Heart left ventricle (tissue), 16 donors: ENCODE results near the gene ZNF536. TPM values are rescaled to one million over a fixed set of nuclear protein-coding genes. Genes with fewer than 3 reads are reported as not detected.

Experiments used
- ATAC-seq, 4 donors: fragments of 200-7000 bp; cut with Tn5 transposase; one replicate each; pipeline ENCODE4 v1.9.1; 2020 to 2022; ENCODE audit warnings: moderate library complexity in 4 of 4, mild to moderate bottlenecking in 3 of 4, moderate number of reproducible peaks in 1 of 4
- DNase-seq, 5 donors: peaks; one replicate each; pipeline ENCODE4 v3.0.0-alpha.2; 2020
- H3K27ac ChIP-seq, 12 donors: fragments of 200-600 bp; sonication (generic) in 4 of 12; one replicate each; pipeline versions ENCODE4 v1.5.0 to v1.8.0; 2016 to 2022; ENCODE audit warnings: mild to moderate bottlenecking in 2 of 12
- H3K27me3 ChIP-seq, 9 donors: fragments of 200-600 bp; sonication (generic) in 2 of 9; one replicate each; pipeline versions ENCODE4 v1.5.1 to v1.8.0; 2016 to 2022; ENCODE audit warnings: mild to moderate bottlenecking in 3 of 9
- H3K36me3 ChIP-seq, 9 donors: fragments of 200-600 bp; sonication (generic) in 2 of 9; one replicate each; pipeline versions ENCODE4 v1.5.0 to v1.8.0; 2018 to 2022; ENCODE audit warnings: mild to moderate bottlenecking in 2 of 9
- H3K4me1 ChIP-seq, 12 donors: fragments of 200-600 bp; sonication (generic) in 4 of 12; one replicate each; pipeline versions ENCODE4 v1.5.0 to v1.8.0; 2016 to 2022; ENCODE audit warnings: mild to moderate bottlenecking in 3 of 12
- H3K4me3 ChIP-seq, 12 donors: fragments of 200-600 bp; sonication (generic) in 4 of 12; one replicate each; pipeline versions ENCODE4 v1.5.0 to v1.8.0; 2017 to 2022; ENCODE audit warnings: mild to moderate bottlenecking in 9 of 12, moderate library complexity in 4 of 12
- H3K9me3 ChIP-seq, 12 donors: fragments of 200-600 bp; sonication (generic) in 4 of 12; one replicate each; pipeline versions ENCODE4 v1.5.0 to v1.8.0; 2016 to 2022; ENCODE audit warnings: mild to moderate bottlenecking in 1 of 12
- POLR2A ChIP-seq, 2 donors: fragments of 450-650 bp; IDR thresholded peaks; one replicate each; pipeline ENCODE4 v1.6.1; 2017; ENCODE audit warnings: antibody characterized with exemption in 2 of 2, mild to moderate bottlenecking in 2 of 2, moderate library complexity in 2 of 2
- WGBS, 4 donors: extraction: QIAGEN DNeasy Blood & Tissue Kit in 2 of 4; methylation state at CpG; one replicate each; pipeline versions ENCODE4 v1.1.5 to v1.1.7; 2013 to 2018; 5-methylcytosine and 5-hydroxymethylcytosine counted together
- intact Hi-C, 10 donors: fragments of 100-400 bp; cut with DNase I; formaldehyde crosslinking; loops; one replicate each; pipeline versions ENCODE4 v1.11.1 to v1.14.2; 2022
- polyA plus RNA-seq, 2 donors: library from polyadenylated mRNA; stranded (reverse); fragments of 200-250 nt; gene quantifications; one replicate each; pipeline ENCODE4 v1.2.3, GENCODE V29; 2013
- total RNA-seq, 9 donors: library from RNA; depleted of rRNA in 2 of 9; stranded (reverse); fragments of >200 nt in 2 of 9; fragmentation: NEBNext Ultra II Directional in 3 of 9; extraction: Animal tissue kit (Norgen Biotek cat#: 25700) in 3 of 9; gene quantifications; one replicate each; pipeline versions ENCODE4 v1.1.0 to v1.2.4, GENCODE V29; 2016 to 2023
- TF ChIP-seq, protein P1 (sequence below), 12 donors: fragments of 200-600 bp; sonication (generic) in 4 of 12; IDR thresholded peaks; one replicate each; pipeline versions ENCODE4 v1.5.0 to v1.8.0; 2018 to 2022; ENCODE audit warnings: antibody characterized with exemption in 12 of 12, mild to moderate bottlenecking in 5 of 12
- donor health status: ischemic (EF 13 %, LVEDD 7.1; RV severe dilation, severe dysfunction).
- donor health status: healthy with polysubstance abuse.
- donor health status: DM: no; HTN: yes; CAD: no.
- donor health status: DM: no; HTN: no; CAD: no.
- donor health status: ischemic (EF 25% LVEDD 6.9; RV normal size, moderate dysfunction).
- donor health status: ischemic (EF 25% LVEDD 5.7; RV mildly dilated, moderate dysfunction).
- donor health status: healthy.
- donor health status: DM: yes; HTN: yes; CAD: no.
- donor health status: ischemic (EF 35%, LVEDD 5.7; RV mildly dilated, moderate dysfunction).
- donor health status: nonischemic (EF 11% LVEDD 7.7; RV severe dilation, severe dysfunction).
- donor health status: DM: yes; HTN: yes; CAD: no.
- donor health status: PGD.
- donor health status: ischemic (EF 29% LVEDD 5.4; RV normal size, mild dysfunction).
- donor health status: nonischemic (EF 23%, LVEDD 6.1; RV moderate dilation, normal function).

The ZNF536 gene
- total and polyA plus RNA-seq, 11 donors = 0.17 to 10.1 (median 2.0) TPM

DNA sequence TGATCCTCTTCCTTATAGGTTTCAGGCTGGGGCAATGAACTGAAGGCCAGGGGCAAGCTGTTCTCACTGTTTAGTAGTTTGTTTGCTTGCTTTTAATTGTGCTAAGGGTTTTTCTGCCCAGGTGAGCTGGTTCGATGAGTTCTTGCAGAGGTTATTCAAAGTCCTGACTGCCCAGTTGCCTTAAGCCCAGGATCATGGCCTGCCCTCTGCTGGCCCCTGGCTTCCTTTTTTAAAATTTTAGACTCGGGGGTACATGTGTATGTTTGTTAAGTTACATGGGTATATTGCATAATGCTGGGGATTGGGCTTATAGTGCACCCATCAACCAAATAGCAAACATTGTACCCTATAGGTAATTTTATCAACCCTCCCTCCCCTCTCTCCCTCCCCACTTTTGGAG is 65.7 kb downstream of the ZNF536 start:
- H3K27me3 ChIP-seq = no peaks in the 10 kb centered on the region
- no peaks in the 10 kb centered on the region for H3K9me3 ChIP-seq
- DNase-seq (no peak), ATAC-seq (no peak)
- H3K36me3 ChIP-seq = no peaks in the 10 kb centered on the region
- H3K4me3 ChIP-seq = no peak overlapping the region
- H3K4me1 ChIP-seq = no peaks in the 10 kb centered on the region
- intact Hi-C loops = no loop called here
- no peak for TF ChIP-seq POLR2A (IDR thresholded peaks at IDR 0.05)
- TF ChIP-seq, protein P1, sequence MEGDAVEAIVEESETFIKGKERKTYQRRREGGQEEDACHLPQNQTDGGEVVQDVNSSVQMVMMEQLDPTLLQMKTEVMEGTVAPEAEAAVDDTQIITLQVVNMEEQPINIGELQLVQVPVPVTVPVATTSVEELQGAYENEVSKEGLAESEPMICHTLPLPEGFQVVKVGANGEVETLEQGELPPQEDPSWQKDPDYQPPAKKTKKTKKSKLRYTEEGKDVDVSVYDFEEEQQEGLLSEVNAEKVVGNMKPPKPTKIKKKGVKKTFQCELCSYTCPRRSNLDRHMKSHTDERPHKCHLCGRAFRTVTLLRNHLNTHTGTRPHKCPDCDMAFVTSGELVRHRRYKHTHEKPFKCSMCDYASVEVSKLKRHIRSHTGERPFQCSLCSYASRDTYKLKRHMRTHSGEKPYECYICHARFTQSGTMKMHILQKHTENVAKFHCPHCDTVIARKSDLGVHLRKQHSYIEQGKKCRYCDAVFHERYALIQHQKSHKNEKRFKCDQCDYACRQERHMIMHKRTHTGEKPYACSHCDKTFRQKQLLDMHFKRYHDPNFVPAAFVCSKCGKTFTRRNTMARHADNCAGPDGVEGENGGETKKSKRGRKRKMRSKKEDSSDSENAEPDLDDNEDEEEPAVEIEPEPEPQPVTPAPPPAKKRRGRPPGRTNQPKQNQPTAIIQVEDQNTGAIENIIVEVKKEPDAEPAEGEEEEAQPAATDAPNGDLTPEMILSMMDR (IDR thresholded peaks at IDR 0.05) = no peak
- H3K27ac ChIP-seq = no peak overlapping the region
- 44 to 61% (median 59%) methylated on average over 2 of the region's 2 CpGs for WGBS, 4 donors

DNA sequence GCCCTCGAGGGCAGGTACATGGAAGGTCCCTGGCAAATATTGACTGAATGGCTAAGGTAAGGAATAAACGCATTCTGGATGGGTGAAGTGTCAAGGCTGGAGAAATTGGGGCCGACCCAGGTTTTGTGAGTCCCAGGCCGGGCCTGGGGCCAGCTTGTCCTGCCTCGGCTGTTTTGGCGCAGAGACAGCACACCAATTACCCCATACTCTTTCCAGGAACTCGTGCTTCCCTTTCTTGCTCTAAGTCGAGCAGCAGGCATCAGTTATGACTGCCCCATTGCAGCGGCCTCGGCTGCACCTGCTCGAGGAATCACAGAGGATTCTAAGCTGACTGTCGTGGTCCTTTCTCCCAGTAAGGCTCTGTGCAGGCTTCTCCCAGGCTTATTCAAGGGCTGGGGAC is 67.1 kb downstream of the ZNF536 start:
- no peak overlapping the region for H3K27ac ChIP-seq
- no peaks in the 10 kb centered on the region for H3K36me3 ChIP-seq
- H3K4me3 ChIP-seq = no peak overlapping the region
- DNase-seq (peak in 1 of 5 donors; percentile 6), ATAC-seq (no peak)
- TF ChIP-seq POLR2A (IDR thresholded peaks at IDR 0.05) = no peak
- TF ChIP-seq, protein P1 (IDR thresholded peaks at IDR 0.05) = no peak
- peaks cover 0 to 3% (median 0%) of the 10 kb centered on the region in 9 donors for H3K27me3 ChIP-seq
- H3K9me3 ChIP-seq = no peaks in the 10 kb centered on the region
- intact Hi-C loops = no loop called here
- no peaks in the 10 kb centered on the region for H3K4me1 ChIP-seq
- 66 to 78% (median 74%) methylated on average over 10 to 12 of the region's 12 CpGs for WGBS, 4 donors

DNA sequence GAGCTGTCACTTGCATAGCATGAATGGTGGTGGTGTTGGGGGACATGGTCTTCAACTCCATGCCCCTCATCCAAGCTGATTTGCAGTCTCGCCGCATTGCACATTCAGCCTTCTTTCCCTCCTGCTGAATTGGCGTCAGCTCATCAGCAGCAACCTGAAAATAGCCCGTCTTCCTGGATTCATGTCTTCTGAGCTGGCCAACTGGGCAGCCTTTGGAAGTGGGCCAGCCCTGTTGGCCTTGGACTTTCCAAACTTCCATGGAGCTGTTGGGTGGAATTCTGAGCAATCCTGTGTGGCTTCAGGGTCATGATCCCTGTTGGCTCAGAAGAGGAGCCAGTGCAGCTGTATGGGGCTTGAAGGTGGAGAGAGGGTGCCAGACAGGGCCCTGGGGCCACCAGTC is 68.8 kb downstream of the ZNF536 start:
- Histone ChIP-seq H3K9me3 (no peaks in the 10 kb centered on the region), H3K4me3 (no peak overlapping the region), H3K36me3 (no peaks in the 10 kb centered on the region), H3K27me3 (peaks cover 0 to 3% (median 0%) of the 10 kb centered on the region in 9 donors), H3K27ac (no peak overlapping the region), H3K4me1 (no peaks in the 10 kb centered on the region)
- 72 to 83% (median 81%) methylated on average over 4 of the region's 4 CpGs for WGBS, 4 donors
- TF ChIP-seq, protein P1 (IDR thresholded peaks at IDR 0.05) = no peak
- no peak for TF ChIP-seq POLR2A (IDR thresholded peaks at IDR 0.05)
- ATAC-seq (peak in 1 of 4 donors; percentile 33), DNase-seq (no peak)
- intact Hi-C loops = no loop called here

DNA sequence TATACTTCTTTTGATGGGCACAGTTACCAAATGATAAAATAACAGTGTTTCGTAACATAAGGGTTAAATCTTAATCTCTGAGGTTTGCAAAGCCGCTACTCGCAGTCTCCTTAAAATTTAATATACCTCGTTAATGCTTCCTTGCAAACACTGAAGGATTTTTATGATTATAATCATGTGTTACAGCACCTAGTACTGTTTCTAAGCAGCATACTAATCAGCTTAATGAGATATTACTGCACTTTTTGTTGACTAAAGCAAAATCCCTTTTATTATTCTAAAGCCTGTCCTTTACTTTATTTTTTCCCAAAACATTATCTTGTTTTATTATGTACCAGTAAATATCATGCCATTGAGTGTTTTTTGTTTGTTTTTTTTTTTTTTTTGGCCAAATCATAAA is 70.5 kb downstream of the ZNF536 start:
- DNase-seq = no peak
- no peaks in the 10 kb centered on the region for H3K36me3 ChIP-seq
- H3K9me3 ChIP-seq = no peaks in the 10 kb centered on the region
- WGBS, 4 donors = 83 to 85% (median 84%) methylated on average over 4 of the region's 4 CpGs
- no peak for ATAC-seq
- H3K4me3 ChIP-seq = no peak overlapping the region
- intact Hi-C loops = no loop called here
- TF ChIP-seq, protein P1 (IDR thresholded peaks at IDR 0.05) = no peak
- no peak for TF ChIP-seq POLR2A (IDR thresholded peaks at IDR 0.05)
- peaks cover 0 to 3% (median 0%) of the 10 kb centered on the region in 9 donors for H3K27me3 ChIP-seq
- no peak overlapping the region for H3K27ac ChIP-seq
- H3K4me1 ChIP-seq = no peaks in the 10 kb centered on the region
